K562 (cell line): ENCODE measurements around the gene HIPK2. TPM values are rescaled to one million over a fixed set of nuclear protein-coding genes. Genes with fewer than 3 reads are reported as not detected.

ENCODE experiments used
- ATAC-seq: fragments of 200-7000 bp; cut with Tn5 transposase; 3 replicates; pipeline ENCODE4 v1.9.1; 2020; ENCODE audit warnings: moderate library complexity
- BruUV-seq: library from RNA; stranded (reverse); fragments of 400-500 nt; replicated peaks from 2 replicates; lab custom pipeline; 2021; lab: Mats Ljungman, UMichigan
- CTCF ChIA-PET: fragments of 300-600 bp; formaldehyde crosslinking; extraction: SDS; loops from one replicate; lab custom pipeline; 2021; ENCODE audit warnings: low intra/inter-chr PET ratio; lab: Yijun Ruan, JAX
- POLR2A ChIA-PET: fragments of 300-600, 350-650 bp; sonication (Branson Sonifier 250); formaldehyde crosslinking; extraction: SDS; loops from one replicate; lab custom pipeline; 2021; ENCODE audit warnings: antibody characterized with exemption, inconsistent platforms; lab: Yijun Ruan, JAX
- DNase-seq, 4 experiments: peaks; one replicate each; pipeline versions ENCODE4 v3.0.0 to v3.0.0-alpha.2; 2011 to 2018; ENCODE audit warnings: low spot score in 3 of 4, mixed read lengths in 3 of 4; ENCODE audit errors: extremely low read depth in 1 of 4
- FAIRE-seq: peaks from 2 replicates; lab custom pipeline; 2011; peaks lifted over from hg19 to GRCh38; lab: Jason Lieb, UNC
- H2AFZ ChIP-seq: 2 replicates; pipeline ENCODE4 v1.6.0; 2011; ENCODE audit warnings: low read depth, low read length, control low read depth, inconsistent platforms
- H3K27ac ChIP-seq: fragments of 200-600 bp; 3 replicates; pipeline ENCODE4 v1.8.0; 2011; ENCODE audit warnings: low read depth, mild to moderate bottlenecking, control low read depth, inconsistent platforms, low read length, moderate library complexity, mixed read lengths; ENCODE audit errors: extremely low read depth
- H3K27me3 ChIP-seq, 2 experiments: fragments of 300-600 bp in 1 of 2; 2 replicates in 1 of 2; 3 replicates in 1 of 2; pipeline versions ENCODE4 v1.6.0 to v1.8.0; 2011; ENCODE audit warnings: inconsistent platforms in 2 of 2, low read length in 2 of 2, mild to moderate bottlenecking in 1 of 2, mixed read lengths in 1 of 2, moderate library complexity in 1 of 2; ENCODE audit not compliant: control insufficient read depth in 2 of 2, insufficient read depth in 2 of 2
- H3K36me3 ChIP-seq: fragments of 300-600 bp; 3 replicates; pipeline ENCODE4 v1.8.0; 2011; ENCODE audit warnings: mild to moderate bottlenecking, low read length, inconsistent platforms; ENCODE audit not compliant: control insufficient read depth, insufficient read depth
- H3K4me1 ChIP-seq, 2 experiments: fragments of 200-600 bp in 1 of 2; replicated peaks in 1 of 2; 2 replicates in 1 of 2; 3 replicates in 1 of 2; pipeline versions ENCODE4 v1.5.1 to v1.8.0; 2011; ENCODE audit warnings: inconsistent platforms in 2 of 2, low read length in 2 of 2, mild to moderate bottlenecking in 1 of 2, mixed read lengths in 1 of 2, moderate library complexity in 1 of 2; ENCODE audit not compliant: control insufficient read depth in 2 of 2, insufficient read depth in 2 of 2
- H3K4me2 ChIP-seq: 2 replicates; pipeline ENCODE4 v1.6.1; 2011; ENCODE audit warnings: low read length, control low read depth, inconsistent platforms, mixed read lengths; ENCODE audit not compliant: insufficient read depth
- H3K4me3 ChIP-seq: fragments of 200-600 bp; sonication (generic), shearing (Covaris generic); 2 replicates; pipeline ENCODE4 v1.5.1; 2016; ENCODE audit warnings: control low read depth, inconsistent platforms
- H3K79me2 ChIP-seq: fragments of 200-600 bp; 3 replicates; pipeline ENCODE4 v1.8.0; 2011; ENCODE audit warnings: low read length, inconsistent platforms; ENCODE audit not compliant: control insufficient read depth, insufficient read depth
- H3K9ac ChIP-seq, 2 experiments: 2 replicates each; pipeline versions ENCODE4 v1.6.0 to v1.6.1; 2011; ENCODE audit warnings: low read depth in 2 of 2, low read length in 2 of 2, control low read depth in 1 of 2, inconsistent platforms in 1 of 2, mild to moderate bottlenecking in 1 of 2, mixed read lengths in 1 of 2; ENCODE audit not compliant: insufficient read depth in 1 of 2
- H3K9me1 ChIP-seq: one replicate; pipeline ENCODE4 v1.6.0; 2011; ENCODE audit warnings: inconsistent platforms, mild to moderate bottlenecking, low read length, moderate library complexity; ENCODE audit not compliant: control insufficient read depth, insufficient read depth
- H3K9me3 ChIP-seq: replicated peaks from 2 replicates; pipeline ENCODE4 v1.5.1; 2011; ENCODE audit warnings: low read depth, low read length, inconsistent platforms; ENCODE audit not compliant: control insufficient read depth, insufficient read depth
- H4K20me1 ChIP-seq: replicated peaks from 2 replicates; pipeline ENCODE4 v1.6.1; 2011; ENCODE audit warnings: low read length, inconsistent platforms, mixed read lengths; ENCODE audit not compliant: control insufficient read depth, insufficient read depth
- CBFA2T2 ChIP-seq: fragments of 450-650 bp; conservative IDR thresholded peaks from 2 replicates; pipeline ENCODE4 v1.6.1; 2017; ENCODE audit warnings: mild to moderate bottlenecking
- CCAR2 ChIP-seq: fragments of 200-400 bp; formaldehyde crosslinking; IDR thresholded peaks from 2 replicates; pipeline ENCODE4 v1.6.1; 2017; ENCODE audit warnings: mild to moderate bottlenecking, low read depth, low read length
- KLF10 ChIP-seq: fragments of 250-450 bp; sonication (Bioruptor Pico); IDR thresholded peaks from 2 replicates; pipeline ENCODE4 v1.6.1; 2021; ENCODE audit warnings: matching md5 sums
- L3MBTL2 ChIP-seq: fragments of 450-650 bp; IDR thresholded peaks from 2 replicates; pipeline ENCODE4 v1.6.1; 2016; ENCODE audit warnings: mild to moderate bottlenecking, moderate library complexity
- SAFB2 ChIP-seq: fragments of 200-400 bp; formaldehyde crosslinking; IDR thresholded peaks from 2 replicates; pipeline ENCODE4 v1.6.1; 2018; ENCODE audit warnings: borderline replicate concordance, low read length, low read depth, moderate library complexity; ENCODE audit not compliant: severe bottlenecking
- SETDB1 ChIP-seq: IDR thresholded peaks from one replicate; pipeline ENCODE4 v1.6.1; 2012; ENCODE audit warnings: low read length, control low read depth, inconsistent platforms
- ZNF354B ChIP-seq: fragments of 250-450 bp; sonication (Bioruptor Pico); IDR thresholded peaks from 2 replicates; pipeline ENCODE4 v1.4.0; 2020
- ZNF551 ChIP-seq: fragments of 250-450 bp; sonication (Bioruptor Pico); IDR thresholded peaks from 2 replicates; pipeline ENCODE4 v1.5.0; 2021; ENCODE audit warnings: mild to moderate bottlenecking, moderate library complexity
- ZNF766 ChIP-seq: fragments of 200-800 bp; sonication (Bioruptor generic); conservative IDR thresholded peaks from 2 replicates; pipeline ENCODE4 v1.6.1; 2016; ENCODE audit warnings: missing genetic modification characterization, missing compliant biosample characterization
- ZSCAN29 ChIP-seq: fragments of 450-650 bp; IDR thresholded peaks from 2 replicates; pipeline ENCODE4 v1.6.1; 2017
- WGBS: fragments of 100-300 bp; shearing (Covaris generic); methylation state at CpG from one replicate; pipeline ENCODE4 v1.1.6; 2016; ENCODE audit warnings: low coverage, mixed read lengths; ENCODE audit not compliant: insufficient coverage; ENCODE audit errors: missing lambda C conversion rate; 5-methylcytosine and 5-hydroxymethylcytosine counted together
- in situ Hi-C: fragments of 300-500 bp; cut with MboI; formaldehyde crosslinking; loops from 4 replicates; pipeline ENCODE4 v1.15.0; 2018; ENCODE audit warnings: inconsistent platforms, mixed read lengths
- intact Hi-C: fragments of 100-400 bp; cut with micrococcal nuclease; formaldehyde crosslinking; loops from 2 replicates; pipeline ENCODE4 v1.14.2; 2022
- polyA plus RNA-seq, 8 experiments: library from polyadenylated mRNA; depleted of rRNA in 4 of 8; stranded (reverse) in 5 of 8; unstranded in 3 of 8; fragments of >200 nt; fragmentation: Nextera tagmentation in 2 of 8; fragmentation: Illumina TruSeq in 1 of 8; extraction: Ambion mirVana in 2 of 8; extraction: Trizol in 1 of 8; gene quantifications; 2 replicates each; pipeline versions ENCODE4 v1.2.1 to v1.2.3, GENCODE V29; 2011 to 2014; ENCODE audit warnings: inconsistent platforms in 1 of 8, missing spikeins in 1 of 8
- total RNA-seq, 7 experiments: library from RNA; depleted of rRNA in 6 of 7; stranded (reverse); fragments of >200 nt in 6 of 7; fragmentation: Illumina TruSeq in 2 of 7; extraction: Trizol in 2 of 7; gene quantifications; 2 replicates each; pipeline versions ENCODE4 v1.2.1 to v1.2.3, GENCODE V29; 2011 to 2021; ENCODE audit warnings: low replicate concordance in 1 of 7
- TF ChIP-seq, protein P1 (sequence below): IDR thresholded peaks from 2 replicates; pipeline ENCODE4 v1.6.1; 2014; ENCODE audit warnings: antibody characterized with exemption
- TF ChIP-seq, protein P2 (sequence below): fragments of 450-650 bp; IDR thresholded peaks from 2 replicates; pipeline ENCODE4 v1.6.1; 2017; ENCODE audit warnings: antibody characterized with exemption, mild to moderate bottlenecking
- TF ChIP-seq, protein P3 (sequence below): fragments of 450-650 bp; formaldehyde crosslinking; IDR thresholded peaks from 2 replicates; pipeline ENCODE4 v1.4.0; 2022; ENCODE audit warnings: missing genetic modification characterization
- TF ChIP-seq, protein P4 (sequence below): fragments of 250-450 bp; sonication (Bioruptor Pico); IDR thresholded peaks from 2 replicates; pipeline ENCODE4 v1.8.0; 2022; ENCODE audit warnings: moderate library complexity, mild to moderate bottlenecking, inconsistent platforms

Gene HIPK2
- total and polyA plus RNA-seq, 9 of the 15 experiments (the other 6 are each of a cell fraction or from before 2014, with no cell fraction given) = 0.69 to 19.8 (median 5.1) TPM

DNA sequence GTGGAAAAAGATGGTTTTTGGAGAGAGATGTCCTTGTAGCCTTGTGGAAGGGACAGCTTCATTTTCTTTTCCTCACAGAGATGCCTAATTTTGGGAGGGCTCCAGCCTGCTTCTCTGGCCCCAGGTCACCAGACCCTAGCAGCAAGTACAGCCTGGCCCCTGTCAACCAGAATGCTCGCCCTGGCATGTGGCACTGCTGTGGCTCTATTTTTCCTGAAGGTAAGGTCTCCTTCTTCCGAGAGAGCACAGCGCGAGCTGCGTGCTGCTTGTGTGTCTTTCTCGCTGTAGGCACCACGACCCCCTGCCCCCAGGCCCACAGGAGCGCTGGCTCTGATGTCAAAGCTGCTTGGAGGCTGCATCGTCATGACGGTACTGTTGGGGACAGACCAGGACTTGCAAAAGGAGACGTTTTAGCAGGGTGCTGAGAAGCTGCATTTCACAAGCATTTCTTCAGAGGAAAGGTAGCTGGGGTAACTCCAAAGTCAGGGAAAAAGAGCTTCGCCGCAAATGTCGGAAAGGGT lies 195.6 kb downstream of the HIPK2 start:
- Histone ChIP-seq H4K20me1 (no peaks in the 10 kb centered on the region), H3K27me3 (no peaks in the 10 kb centered on the region), H3K27ac (no peak overlapping the region), H2AFZ (no peak overlapping the region), H3K9ac (no peak overlapping the region), H3K36me3 (peaks cover 4% of the 10 kb centered on the region; the same call in 1 of the 3 replicates), H3K9me3 (no peaks in the 10 kb centered on the region), H3K79me2 (no peaks in the 10 kb centered on the region), H3K4me1 (no peaks in the 10 kb centered on the region), H3K4me2 (no peak overlapping the region), H3K4me3 (no peak overlapping the region), H3K9me1 (no peaks in the 10 kb centered on the region)
- no TSS peak for BruUV-seq
- FAIRE-seq (no peak), DNase-seq (no peak), ATAC-seq (no peak)
- CTCF ChIA-PET = no interaction called here
- WGBS = 74% methylated on average over 14 of the region's 14 CpGs
- POLR2A ChIA-PET = interaction anchor here (0.6 to 2.1 kb wide), 5 partner anchors 8 to 84 kb away, joined by 3 to 6 read pairs (median 5); no protein-coding TSS in a partner anchor
- in situ Hi-C loops = no loop called here
- intact Hi-C loops = no loop called here
- TF ChIP-seq, protein P1, sequence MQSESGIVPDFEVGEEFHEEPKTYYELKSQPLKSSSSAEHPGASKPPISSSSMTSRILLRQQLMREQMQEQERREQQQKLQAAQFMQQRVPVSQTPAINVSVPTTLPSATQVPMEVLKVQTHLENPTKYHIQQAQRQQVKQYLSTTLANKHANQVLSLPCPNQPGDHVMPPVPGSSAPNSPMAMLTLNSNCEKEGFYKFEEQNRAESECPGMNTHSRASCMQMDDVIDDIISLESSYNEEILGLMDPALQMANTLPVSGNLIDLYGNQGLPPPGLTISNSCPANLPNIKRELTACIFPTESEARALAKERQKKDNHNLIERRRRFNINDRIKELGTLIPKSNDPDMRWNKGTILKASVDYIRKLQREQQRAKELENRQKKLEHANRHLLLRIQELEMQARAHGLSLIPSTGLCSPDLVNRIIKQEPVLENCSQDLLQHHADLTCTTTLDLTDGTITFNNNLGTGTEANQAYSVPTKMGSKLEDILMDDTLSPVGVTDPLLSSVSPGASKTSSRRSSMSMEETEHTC = no peak
- TF ChIP-seq SETDB1 (no peak), CCAR2 (no peak), SAFB2 (no peak), ZSCAN29 (no peak), ZNF354B (CRISPR knock-in tag) (no peak), ZNF551 (CRISPR knock-in tag) (no peak), ZNF766 (CRISPR knock-in tag) (no peak), L3MBTL2 (no peak), KLF10 (CRISPR knock-in tag) (no peak), CBFA2T2 (no peak)
- TF ChIP-seq, protein P2, sequence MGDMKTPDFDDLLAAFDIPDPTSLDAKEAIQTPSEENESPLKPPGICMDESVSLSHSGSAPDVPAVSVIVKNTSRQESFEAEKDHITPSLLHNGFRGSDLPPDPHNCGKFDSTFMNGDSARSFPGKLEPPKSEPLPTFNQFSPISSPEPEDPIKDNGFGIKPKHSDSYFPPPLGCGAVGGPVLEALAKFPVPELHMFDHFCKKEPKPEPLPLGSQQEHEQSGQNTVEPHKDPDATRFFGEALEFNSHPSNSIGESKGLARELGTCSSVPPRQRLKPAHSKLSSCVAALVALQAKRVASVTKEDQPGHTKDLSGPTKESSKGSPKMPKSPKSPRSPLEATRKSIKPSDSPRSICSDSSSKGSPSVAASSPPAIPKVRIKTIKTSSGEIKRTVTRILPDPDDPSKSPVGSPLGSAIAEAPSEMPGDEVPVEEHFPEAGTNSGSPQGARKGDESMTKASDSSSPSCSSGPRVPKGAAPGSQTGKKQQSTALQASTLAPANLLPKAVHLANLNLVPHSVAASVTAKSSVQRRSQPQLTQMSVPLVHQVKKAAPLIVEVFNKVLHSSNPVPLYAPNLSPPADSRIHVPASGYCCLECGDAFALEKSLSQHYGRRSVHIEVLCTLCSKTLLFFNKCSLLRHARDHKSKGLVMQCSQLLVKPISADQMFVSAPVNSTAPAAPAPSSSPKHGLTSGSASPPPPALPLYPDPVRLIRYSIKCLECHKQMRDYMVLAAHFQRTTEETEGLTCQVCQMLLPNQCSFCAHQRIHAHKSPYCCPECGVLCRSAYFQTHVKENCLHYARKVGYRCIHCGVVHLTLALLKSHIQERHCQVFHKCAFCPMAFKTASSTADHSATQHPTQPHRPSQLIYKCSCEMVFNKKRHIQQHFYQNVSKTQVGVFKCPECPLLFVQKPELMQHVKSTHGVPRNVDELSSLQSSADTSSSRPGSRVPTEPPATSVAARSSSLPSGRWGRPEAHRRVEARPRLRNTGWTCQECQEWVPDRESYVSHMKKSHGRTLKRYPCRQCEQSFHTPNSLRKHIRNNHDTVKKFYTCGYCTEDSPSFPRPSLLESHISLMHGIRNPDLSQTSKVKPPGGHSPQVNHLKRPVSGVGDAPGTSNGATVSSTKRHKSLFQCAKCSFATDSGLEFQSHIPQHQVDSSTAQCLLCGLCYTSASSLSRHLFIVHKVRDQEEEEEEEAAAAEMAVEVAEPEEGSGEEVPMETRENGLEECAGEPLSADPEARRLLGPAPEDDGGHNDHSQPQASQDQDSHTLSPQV = no peak
- TF ChIP-seq, protein P3, sequence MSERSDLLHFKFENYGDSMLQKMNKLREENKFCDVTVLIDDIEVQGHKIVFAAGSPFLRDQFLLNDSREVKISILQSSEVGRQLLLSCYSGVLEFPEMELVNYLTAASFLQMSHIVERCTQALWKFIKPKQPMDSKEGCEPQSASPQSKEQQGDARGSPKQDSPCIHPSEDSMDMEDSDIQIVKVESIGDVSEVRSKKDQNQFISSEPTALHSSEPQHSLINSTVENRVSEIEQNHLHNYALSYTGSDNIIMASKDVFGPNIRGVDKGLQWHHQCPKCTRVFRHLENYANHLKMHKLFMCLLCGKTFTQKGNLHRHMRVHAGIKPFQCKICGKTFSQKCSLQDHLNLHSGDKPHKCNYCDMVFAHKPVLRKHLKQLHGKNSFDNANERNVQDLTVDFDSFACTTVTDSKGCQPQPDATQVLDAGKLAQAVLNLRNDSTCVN (CRISPR knock-in tag) = no peak
- TF ChIP-seq, protein P4, sequence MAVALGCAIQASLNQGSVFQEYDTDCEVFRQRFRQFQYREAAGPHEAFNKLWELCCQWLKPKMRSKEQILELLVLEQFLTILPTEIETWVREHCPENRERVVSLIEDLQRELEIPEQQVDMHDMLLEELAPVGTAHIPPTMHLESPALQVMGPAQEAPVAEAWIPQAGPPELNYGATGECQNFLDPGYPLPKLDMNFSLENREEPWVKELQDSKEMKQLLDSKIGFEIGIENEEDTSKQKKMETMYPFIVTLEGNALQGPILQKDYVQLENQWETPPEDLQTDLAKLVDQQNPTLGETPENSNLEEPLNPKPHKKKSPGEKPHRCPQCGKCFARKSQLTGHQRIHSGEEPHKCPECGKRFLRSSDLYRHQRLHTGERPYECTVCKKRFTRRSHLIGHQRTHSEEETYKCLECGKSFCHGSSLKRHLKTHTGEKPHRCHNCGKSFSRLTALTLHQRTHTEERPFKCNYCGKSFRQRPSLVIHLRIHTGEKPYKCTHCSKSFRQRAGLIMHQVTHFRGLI = no peak
